ENCODE data around the gene EPHA4.

GRCh38 chr2:221568299-221568698 is 3.8 kb downstream of the EPHA4 start:
- TF ChIP-seq GATA2 (IDR thresholded peaks at IDR 0.05; ENCODE audit: low read depth, low read length), result no peak
- TF ChIP-seq GATA3 (IDR thresholded peaks at IDR 0.05; ENCODE audit: low read depth, low read length), result no peak
